Upper lobe of right lung (tissue), 1 donor: ENCODE measurements around the gene SPPL2B. TPM values are rescaled to one million over a fixed set of nuclear protein-coding genes. Genes with fewer than 3 reads are reported as not detected.
"Not testable (repeated sequence)": the region's sequence is repeated elsewhere in the genome, so short reads cannot be mapped to it uniquely, and the experiment has no call there.

Experiments
- ATAC-seq: fragments of 200-7000 bp; cut with Tn5 transposase; one replicate; pipeline ENCODE4 v1.9.1; 2020; ENCODE audit warnings: mild to moderate bottlenecking, moderate library complexity
- DNase-seq: peaks from one replicate; pipeline ENCODE4 v3.0.0-alpha.2; 2020
- H3K27ac ChIP-seq: fragments of 200-600 bp; one replicate; pipeline ENCODE4 v1.8.0; 2022
- H3K27me3 ChIP-seq: fragments of 200-600 bp; one replicate; pipeline ENCODE4 v1.8.0; 2022; ENCODE audit warnings: mild to moderate bottlenecking
- H3K36me3 ChIP-seq: fragments of 200-600 bp; one replicate; pipeline ENCODE4 v1.8.0; 2022
- H3K4me1 ChIP-seq: fragments of 200-600 bp; one replicate; pipeline ENCODE4 v1.8.0; 2022
- H3K4me3 ChIP-seq: fragments of 200-600 bp; one replicate; pipeline ENCODE4 v1.8.0; 2022; ENCODE audit warnings: mild to moderate bottlenecking
- H3K9me3 ChIP-seq: fragments of 200-600 bp; one replicate; pipeline ENCODE4 v1.8.0; 2022
- CTCF ChIP-seq: fragments of 200-600 bp; IDR thresholded peaks from one replicate; pipeline ENCODE4 v1.8.0; 2022; ENCODE audit warnings: antibody characterized with exemption
- intact Hi-C: fragments of 100-400 bp; cut with DNase I; formaldehyde crosslinking; loops from one replicate; pipeline ENCODE4 v1.11.0; 2022
- total RNA-seq: library from RNA; stranded (reverse); fragmentation: NEBNext Ultra II Directional; extraction: Animal tissue kit (Norgen Biotek cat#: 25700); gene quantifications from one replicate; pipeline ENCODE4 v1.2.1, GENCODE V29; 2021
- donor health status: DM: no; HTN: yes; CAD: no; lungs with severe emphysema.

Gene SPPL2B
- total RNA-seq, 1 donor from 2014 or later, result 50.9 TPM

- no peak overlapping the region for H3K27ac ChIP-seq
- ATAC-seq (no peak), DNase-seq (no peak)
- TF ChIP-seq CTCF, result no peak
- no peaks in the 10 kb centered on the region for H3K36me3 ChIP-seq
- no peaks in the 10 kb centered on the region for H3K27me3 ChIP-seq
- intact Hi-C loops, result no loop called here
- no peaks in the 10 kb centered on the region for H3K4me1 ChIP-seq
- H3K9me3 ChIP-seq, result no peaks in the 10 kb centered on the region
- no peak overlapping the region for H3K4me3 ChIP-seq
Measured at GRCh38 chr19:2387367-2388288, 59.1 kb downstream of the SPPL2B start.

GRCh38 chr19:2389594-2389993, 61.1 kb downstream of the SPPL2B start:
- Histone ChIP-seq H3K36me3 (no peaks in the 10 kb centered on the region), H3K27me3 (no peaks in the 10 kb centered on the region), H3K4me3 (no peak overlapping the region), H3K27ac (no peak overlapping the region), H3K9me3 (no peaks in the 10 kb centered on the region), H3K4me1 (no peaks in the 10 kb centered on the region)
- DNase-seq, result no peak
- ATAC-seq, result no peak
- intact Hi-C loops, result no loop called here
- TF ChIP-seq CTCF, result no peak

- no peaks in the 10 kb centered on the region for H3K9me3 ChIP-seq
- H3K4me3 ChIP-seq, result no peak overlapping the region
- H3K27ac ChIP-seq, result no peak overlapping the region
- ATAC-seq, result peak; percentile 86
- intact Hi-C loops, result no loop called here
- H3K36me3 ChIP-seq, result no peaks in the 10 kb centered on the region
- no peaks in the 10 kb centered on the region for H3K4me1 ChIP-seq
- peak; percentile 75 for TF ChIP-seq CTCF
- DNase-seq, result no peak
- H3K27me3 ChIP-seq, result no peaks in the 10 kb centered on the region
Measured at GRCh38 chr19:2391118-2391725, 62.7 kb downstream of the SPPL2B start.

GRCh38 chr19:2392366-2392765, 63.9 kb downstream of the SPPL2B start:
- no peak for TF ChIP-seq CTCF
- Histone ChIP-seq H3K4me1 (no peaks in the 10 kb centered on the region), H3K27me3 (no peaks in the 10 kb centered on the region), H3K4me3 (no peak overlapping the region), H3K36me3 (no peaks in the 10 kb centered on the region), H3K27ac (no peak overlapping the region), H3K9me3 (no peaks in the 10 kb centered on the region)
- DNase-seq (no peak), ATAC-seq (no peak)
- intact Hi-C loops, result no loop called here

- H3K4me1 ChIP-seq, ATAC-seq, H3K27ac ChIP-seq, intact Hi-C loops, H3K9me3 ChIP-seq, H3K36me3 ChIP-seq, H3K4me3 ChIP-seq, H3K27me3 ChIP-seq, DNase-seq: not testable (repeated sequence)
Measured at GRCh38 chr19:2392899-2393298, 64.4 kb downstream of the SPPL2B start.

- H3K4me3 ChIP-seq, result no peak overlapping the region
- intact Hi-C loops, result no loop called here
- ATAC-seq (no peak), DNase-seq (no peak)
- no peaks in the 10 kb centered on the region for H3K4me1 ChIP-seq
- no peak overlapping the region for H3K27ac ChIP-seq
- no peak for TF ChIP-seq CTCF
- no peaks in the 10 kb centered on the region for H3K36me3 ChIP-seq
- H3K27me3 ChIP-seq, result peaks cover 4% of the 10 kb centered on the region
- H3K9me3 ChIP-seq, result no peaks in the 10 kb centered on the region
Measured at GRCh38 chr19:2394054-2394441, 65.6 kb downstream of the SPPL2B start.
